Osteoblast (primary cell): ENCODE results near the gene EFNA4. TPM values are rescaled to one million over a fixed set of nuclear protein-coding genes. Genes with fewer than 3 reads are reported as not detected.

Experiments used
- DNase-seq: peaks from one replicate; pipeline ENCODE4 v3.0.0; 2011; ENCODE audit warnings: low spot score, mixed read lengths; ENCODE audit not compliant: insufficient read length; ENCODE audit errors: missing footprints
- H2AFZ ChIP-seq: 2 replicates; pipeline ENCODE4 v1.6.0; 2011; ENCODE audit warnings: mild to moderate bottlenecking, low read length
- H3K27ac ChIP-seq: 2 replicates; pipeline ENCODE4 v1.5.1; 2011; ENCODE audit warnings: mild to moderate bottlenecking, low read depth, low read length, moderate library complexity
- H3K27me3 ChIP-seq: 2 replicates; pipeline ENCODE4 v1.6.0; 2012; ENCODE audit warnings: mild to moderate bottlenecking, control low read depth, inconsistent platforms, low read length, moderate library complexity; ENCODE audit not compliant: insufficient read depth
- H3K36me3 ChIP-seq: 2 replicates; pipeline ENCODE4 v1.5.1; 2011; ENCODE audit warnings: mild to moderate bottlenecking, low read length, control low read depth, moderate library complexity; ENCODE audit not compliant: insufficient read depth
- H3K4me1 ChIP-seq: 2 replicates; pipeline ENCODE4 v1.5.1; 2011; ENCODE audit warnings: mild to moderate bottlenecking, low read length, control low read depth, moderate library complexity; ENCODE audit not compliant: insufficient read depth
- H3K4me2 ChIP-seq: 2 replicates; pipeline ENCODE4 v1.6.0; 2011; ENCODE audit warnings: mild to moderate bottlenecking, low read length; ENCODE audit not compliant: insufficient read depth
- H3K4me3 ChIP-seq: fragments of 200-600 bp; sonication (generic); 3 replicates; pipeline ENCODE4 v1.5.1; 2012; ENCODE audit warnings: mild to moderate bottlenecking, low read length, inconsistent platforms; ENCODE audit not compliant: insufficient read depth
- H3K79me2 ChIP-seq: 2 replicates; pipeline ENCODE4 v1.6.0; 2012; ENCODE audit warnings: mild to moderate bottlenecking, low read length, control low read depth, inconsistent platforms; ENCODE audit not compliant: insufficient read depth
- H3K9me3 ChIP-seq: 2 replicates; pipeline ENCODE4 v1.5.1; 2011; ENCODE audit warnings: low read depth, low read length, control low read depth
- H4K20me1 ChIP-seq: 2 replicates; pipeline ENCODE4 v1.6.0; 2012; ENCODE audit warnings: mild to moderate bottlenecking, low read length, control low read depth; ENCODE audit not compliant: insufficient read depth
- total RNA-seq: library from RNA; depleted of rRNA; stranded (reverse); fragments of >200 nt; gene quantifications from 2 replicates; pipeline ENCODE4 v1.2.3, GENCODE V29; 2012
- TF ChIP-seq, protein P1 (sequence below): IDR thresholded peaks from 2 replicates; pipeline ENCODE4 v1.5.1; 2011; ENCODE audit warnings: mild to moderate bottlenecking, low read depth, low read length, moderate library complexity; ENCODE audit errors: extremely low read depth

The EFNA4 gene
- total RNA-seq, 1 donor = 3.6 TPM

DNA sequence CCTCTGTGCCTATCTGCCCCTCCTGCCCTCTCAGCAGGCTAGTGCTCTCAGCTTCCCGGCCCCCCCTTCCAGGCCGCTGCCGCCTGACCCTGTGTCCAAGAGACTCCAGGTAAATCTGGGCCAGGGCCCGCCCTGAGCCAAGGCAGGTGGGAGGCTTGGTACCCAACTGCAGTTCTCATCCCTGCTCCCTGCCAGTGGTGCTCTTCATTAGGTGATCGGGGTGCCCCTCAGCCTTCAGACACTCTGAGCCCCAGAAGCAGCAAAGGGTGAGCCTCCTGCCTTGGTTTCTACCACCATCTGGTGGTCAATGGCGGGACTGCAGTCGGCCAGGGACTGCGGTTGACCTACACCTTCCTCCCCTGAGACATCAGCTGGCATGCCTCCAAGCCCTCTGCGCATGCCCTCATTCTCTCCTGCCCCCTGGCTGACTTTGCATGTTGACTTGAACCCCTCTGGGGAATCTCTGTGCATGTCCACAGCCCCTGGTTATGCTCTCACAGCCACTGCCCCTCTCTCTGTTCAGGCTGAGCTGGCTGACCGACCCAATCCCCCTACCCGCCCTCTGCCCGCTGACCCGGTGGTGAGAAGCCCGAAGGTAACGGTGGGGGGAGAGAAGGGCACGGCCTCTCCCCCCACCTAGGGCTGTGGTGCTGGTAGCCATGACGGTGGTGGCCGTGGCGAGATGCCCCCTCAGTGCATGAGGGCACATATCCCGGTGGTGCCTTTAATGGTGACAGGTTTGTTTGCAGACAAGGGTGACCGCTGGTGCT is 2.0 kb upstream of the EFNA4 start:
- DNase-seq = peak; percentile 99
- H3K79me2 ChIP-seq = no peaks in the 10 kb centered on the region
- no peak overlapping the region for H2AFZ ChIP-seq
- no peaks in the 10 kb centered on the region for H3K9me3 ChIP-seq
- H3K4me1 ChIP-seq = peaks cover 19% of the 10 kb centered on the region
- no peak overlapping the region for H3K27ac ChIP-seq
- no peak overlapping the region for H3K4me3 ChIP-seq
- TF ChIP-seq, protein P1, sequence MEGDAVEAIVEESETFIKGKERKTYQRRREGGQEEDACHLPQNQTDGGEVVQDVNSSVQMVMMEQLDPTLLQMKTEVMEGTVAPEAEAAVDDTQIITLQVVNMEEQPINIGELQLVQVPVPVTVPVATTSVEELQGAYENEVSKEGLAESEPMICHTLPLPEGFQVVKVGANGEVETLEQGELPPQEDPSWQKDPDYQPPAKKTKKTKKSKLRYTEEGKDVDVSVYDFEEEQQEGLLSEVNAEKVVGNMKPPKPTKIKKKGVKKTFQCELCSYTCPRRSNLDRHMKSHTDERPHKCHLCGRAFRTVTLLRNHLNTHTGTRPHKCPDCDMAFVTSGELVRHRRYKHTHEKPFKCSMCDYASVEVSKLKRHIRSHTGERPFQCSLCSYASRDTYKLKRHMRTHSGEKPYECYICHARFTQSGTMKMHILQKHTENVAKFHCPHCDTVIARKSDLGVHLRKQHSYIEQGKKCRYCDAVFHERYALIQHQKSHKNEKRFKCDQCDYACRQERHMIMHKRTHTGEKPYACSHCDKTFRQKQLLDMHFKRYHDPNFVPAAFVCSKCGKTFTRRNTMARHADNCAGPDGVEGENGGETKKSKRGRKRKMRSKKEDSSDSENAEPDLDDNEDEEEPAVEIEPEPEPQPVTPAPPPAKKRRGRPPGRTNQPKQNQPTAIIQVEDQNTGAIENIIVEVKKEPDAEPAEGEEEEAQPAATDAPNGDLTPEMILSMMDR = peak; percentile 99
- no peak overlapping the region for H3K4me2 ChIP-seq
- H3K36me3 ChIP-seq = peaks cover 18% of the 10 kb centered on the region
- H3K27me3 ChIP-seq = no peaks in the 10 kb centered on the region
- peaks cover 20% of the 10 kb centered on the region for H4K20me1 ChIP-seq

DNA sequence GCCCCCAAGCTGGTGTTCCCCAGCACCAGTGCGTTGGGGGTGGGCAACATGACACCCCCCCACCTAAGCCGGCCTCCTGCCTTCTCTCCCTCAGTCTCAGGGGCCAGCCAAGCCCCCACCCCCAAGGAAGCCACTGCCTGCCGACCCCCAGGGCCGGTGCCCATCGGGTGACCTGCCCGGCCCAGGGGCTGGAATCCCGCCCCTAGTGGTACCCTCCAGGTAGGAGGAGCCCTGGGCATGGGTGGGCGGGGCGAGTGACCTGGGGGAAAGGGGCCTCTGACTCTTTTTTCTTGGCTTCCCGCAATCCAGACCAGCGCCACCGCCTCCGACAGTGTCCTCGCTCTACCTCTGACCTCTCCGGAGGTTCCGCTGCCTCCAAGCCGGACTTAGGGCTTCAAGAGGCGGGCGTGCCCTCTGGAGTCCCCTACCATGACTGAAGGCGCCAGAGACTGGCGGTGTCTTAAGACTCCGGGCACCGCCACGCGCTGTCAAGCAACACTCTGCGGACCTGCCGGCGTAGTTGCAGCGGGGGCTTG is 1.3 kb upstream of the EFNA4 start:
- DNase-seq = no peak
- Histone ChIP-seq H3K27me3 (no peaks in the 10 kb centered on the region), H2AFZ (no peak overlapping the region)

DNA sequence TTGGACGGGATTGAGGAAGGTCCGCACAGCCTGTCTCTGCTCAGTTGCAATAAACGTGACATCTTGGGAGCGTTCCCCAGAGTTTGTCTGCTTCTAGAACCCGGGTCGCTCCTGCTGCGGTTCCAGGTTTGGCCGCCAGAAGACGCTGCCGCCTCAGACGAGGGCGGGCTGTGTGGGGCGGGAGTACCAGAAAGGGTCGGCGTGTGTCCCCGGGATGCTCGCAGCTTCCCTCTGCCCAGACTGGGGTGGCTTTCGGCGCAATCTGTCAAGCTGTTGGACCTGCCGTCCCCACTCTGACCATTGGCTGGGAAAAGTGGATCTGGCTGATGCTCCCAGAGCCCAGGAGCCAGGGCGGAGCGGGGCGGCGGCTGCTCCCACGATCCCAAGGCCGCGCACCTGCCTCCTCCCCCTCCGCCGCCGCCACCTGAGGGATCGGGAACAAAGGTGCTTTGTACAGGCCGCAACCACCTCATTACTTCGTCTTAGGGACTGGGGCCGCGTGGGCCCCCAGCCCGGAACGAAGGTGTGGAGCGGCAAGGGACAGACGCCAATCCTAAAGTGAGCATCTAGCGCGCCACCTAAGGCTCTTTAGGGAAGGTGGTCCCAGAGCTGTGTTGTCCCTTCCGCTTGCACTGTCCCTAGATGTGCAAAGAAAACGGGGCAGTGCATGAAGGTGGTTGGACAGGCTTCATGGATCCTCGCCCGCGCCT is 683 bp upstream of the EFNA4 start:
- Histone ChIP-seq H3K4me2 (peak overlapping the region; percentile 90), H3K4me3 (peak overlapping the region; percentile 97), H3K27me3 (no peaks in the 10 kb centered on the region), H3K79me2 (no peaks in the 10 kb centered on the region), H3K4me1 (peaks cover 19% of the 10 kb centered on the region), H4K20me1 (peaks cover 20% of the 10 kb centered on the region), H3K27ac (no peak overlapping the region), H2AFZ (no peak overlapping the region), H3K9me3 (no peaks in the 10 kb centered on the region), H3K36me3 (peaks cover 6% of the 10 kb centered on the region)
- TF ChIP-seq, protein P1 = peak; percentile 57
- DNase-seq = peak; percentile 94

More for the DNA sequence above, 1.3 kb upstream of the EFNA4 start:
- Histone ChIP-seq H4K20me1 (peaks cover 20% of the 10 kb centered on the region), H3K4me1 (peaks cover 19% of the 10 kb centered on the region), H3K4me2 (no peak overlapping the region), H3K36me3 (peaks cover 13% of the 10 kb centered on the region), H3K27ac (no peak overlapping the region), H3K79me2 (no peaks in the 10 kb centered on the region), H3K4me3 (no peak overlapping the region), H3K9me3 (no peaks in the 10 kb centered on the region)
- TF ChIP-seq, protein P1 = no peak
